AG20443 (cell line): ENCODE measurements around the gene PPP1R14C.
"Not testable (repeated sequence)": the region's sequence is repeated elsewhere in the genome, so short reads cannot be mapped to it uniquely, and the experiment has no call there.

ENCODE experiments used
- DNase-seq: peaks from one replicate; pipeline ENCODE4 v3.0.0; 2012; ENCODE audit warnings: low spot score, mixed read lengths

Gene PPP1R14C, protein sequence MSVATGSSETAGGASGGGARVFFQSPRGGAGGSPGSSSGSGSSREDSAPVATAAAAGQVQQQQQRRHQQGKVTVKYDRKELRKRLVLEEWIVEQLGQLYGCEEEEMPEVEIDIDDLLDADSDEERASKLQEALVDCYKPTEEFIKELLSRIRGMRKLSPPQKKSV

DNA sequence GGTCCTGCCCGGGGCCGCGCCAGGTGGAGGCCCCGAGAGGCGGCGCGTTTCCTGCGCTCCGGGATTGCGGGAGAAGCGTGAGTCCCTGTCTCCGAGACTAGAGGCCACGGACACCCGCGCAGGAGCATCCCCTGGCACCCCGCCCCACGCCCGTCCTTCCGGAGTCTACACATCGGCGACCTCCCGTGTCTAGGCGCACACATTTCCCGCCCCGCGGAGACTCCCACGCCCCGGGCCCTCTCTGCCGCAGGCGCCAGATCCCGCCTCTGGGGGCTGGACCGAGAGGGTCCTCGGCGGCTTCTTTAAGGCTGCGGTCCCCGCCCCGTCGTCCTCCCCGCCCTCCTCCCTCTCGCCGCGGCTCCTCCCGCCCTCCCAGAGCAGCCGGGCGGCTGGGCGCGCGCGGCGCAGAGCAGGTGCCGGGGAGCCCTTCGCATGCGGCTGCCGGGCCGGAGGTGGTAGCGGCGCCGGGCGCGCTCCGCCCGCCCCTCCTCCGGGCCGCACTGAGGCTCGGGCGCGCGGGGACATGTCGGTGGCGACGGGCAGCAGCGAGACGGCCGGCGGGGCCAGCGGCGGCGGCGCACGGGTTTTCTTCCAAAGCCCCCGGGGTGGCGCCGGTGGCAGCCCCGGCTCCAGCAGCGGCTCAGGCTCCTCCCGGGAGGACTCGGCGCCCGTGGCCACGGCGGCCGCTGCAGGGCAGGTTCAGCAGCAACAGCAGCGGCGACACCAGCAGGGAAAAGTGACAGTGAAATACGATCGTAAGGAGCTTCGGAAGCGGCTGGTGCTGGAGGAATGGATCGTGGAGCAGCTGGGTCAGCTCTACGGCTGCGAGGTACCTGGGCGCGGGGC lies at the start of gene PPP1R14C:
Gene PPP1R14C (plus strand): TSS at position 375 of the 846 bp plus-strand sequence. CDS start 149 bp downstream, at position 524.
- DNase-seq = peak; percentile 85

- DNase-seq = no peak
Measured at GRCh38 chr6:150093397-150093796, 49.4 kb upstream of the PPP1R14C start.

DNA sequence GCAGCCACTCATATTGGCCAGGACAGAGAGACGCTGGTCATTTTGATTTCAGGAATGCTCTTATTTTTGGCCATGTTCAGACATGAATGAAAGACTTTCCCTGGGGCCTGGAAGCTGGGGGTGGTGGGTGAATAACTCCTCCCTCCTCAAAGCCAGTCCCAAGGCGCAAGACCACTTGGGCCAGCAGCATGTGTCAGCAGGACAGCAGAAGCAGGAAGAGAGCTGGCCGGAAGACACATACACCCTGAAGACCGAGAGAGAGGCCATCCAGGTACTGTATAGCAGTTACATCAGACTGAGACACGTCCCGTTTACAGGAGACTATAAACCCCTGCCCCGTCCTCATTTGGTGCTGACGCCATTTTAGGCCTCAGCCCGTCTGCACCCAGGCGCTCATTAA lies 44.7 kb upstream of the PPP1R14C start:
- no peak for DNase-seq

DNA sequence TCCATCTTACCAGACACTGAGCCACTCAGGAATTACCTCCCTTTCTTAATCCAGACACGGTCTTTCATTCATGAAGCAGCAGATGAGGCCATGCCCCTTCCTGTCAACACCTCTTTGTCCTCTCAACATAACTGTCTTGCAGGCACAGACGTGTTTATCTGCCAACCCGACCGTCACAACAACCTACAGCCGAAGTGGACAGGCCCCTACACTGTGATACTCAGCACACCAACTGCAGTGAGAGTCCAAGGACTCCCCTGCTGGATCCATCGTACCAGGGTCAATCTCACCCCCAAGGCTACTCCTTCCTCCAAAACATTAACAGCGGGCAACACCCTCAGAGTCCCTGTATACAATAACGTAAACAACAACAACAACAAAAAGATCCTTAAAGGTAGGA lies 43.3 kb upstream of the PPP1R14C start:
- no peak for DNase-seq

- DNase-seq = no peak
Measured at GRCh38 chr6:150099953-150100352, 42.9 kb upstream of the PPP1R14C start.

DNA sequence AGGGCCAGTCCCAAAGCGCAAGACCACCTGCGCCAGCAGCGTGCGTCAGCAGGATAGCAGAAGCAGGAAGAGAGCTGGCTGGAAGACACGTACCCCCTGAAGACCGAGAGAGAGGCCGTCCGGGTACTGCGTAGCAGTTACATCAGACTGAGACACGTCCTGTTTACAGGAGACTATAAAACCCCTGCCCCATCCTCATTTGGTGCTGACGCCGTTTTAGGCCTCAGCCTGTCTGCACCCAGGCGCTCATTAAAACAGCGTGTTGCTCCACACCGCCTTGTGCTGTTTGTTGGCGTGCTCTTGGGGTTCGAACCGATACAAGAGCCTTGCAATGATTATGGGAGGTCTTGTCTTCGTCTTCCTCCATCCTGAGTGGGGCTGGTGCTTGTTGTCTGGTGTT lies 42.1 kb upstream of the PPP1R14C start:
- no peak for DNase-seq

GRCh38 chr6:150102750-150103270 lies 40.0 kb upstream of the PPP1R14C start:
- DNase-seq = no peak

GRCh38 chr6:150112233-150112632 lies 30.6 kb upstream of the PPP1R14C start:
- DNase-seq = no peak

DNA sequence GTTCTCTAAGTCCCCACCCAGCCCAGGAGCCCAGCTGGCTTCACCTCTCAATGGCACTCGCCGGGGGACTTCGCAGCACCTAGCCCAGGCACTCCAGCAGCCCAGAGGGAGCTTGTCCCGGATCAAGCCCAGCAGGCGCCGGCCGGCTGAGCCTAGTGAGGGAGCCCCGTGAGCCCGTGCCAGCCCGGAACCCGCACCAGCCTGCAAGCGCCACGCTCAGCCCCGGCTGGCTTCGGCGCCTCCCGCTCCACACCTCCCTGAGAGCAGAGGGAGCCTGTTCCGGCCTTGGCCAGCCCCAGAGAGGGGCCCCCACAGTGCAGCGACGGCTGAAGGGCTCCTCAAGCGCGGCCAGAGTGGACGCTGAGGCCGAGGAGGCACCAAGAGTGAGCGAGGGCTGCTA lies 27.1 kb upstream of the PPP1R14C start:
- DNase-seq = no peak

GRCh38 chr6:150116200-150116800 lies 26.5 kb upstream of the PPP1R14C start:
- no peak for DNase-seq

- DNase-seq = no peak
Measured at GRCh38 chr6:150118203-150118602, 24.6 kb upstream of the PPP1R14C start.

DNA sequence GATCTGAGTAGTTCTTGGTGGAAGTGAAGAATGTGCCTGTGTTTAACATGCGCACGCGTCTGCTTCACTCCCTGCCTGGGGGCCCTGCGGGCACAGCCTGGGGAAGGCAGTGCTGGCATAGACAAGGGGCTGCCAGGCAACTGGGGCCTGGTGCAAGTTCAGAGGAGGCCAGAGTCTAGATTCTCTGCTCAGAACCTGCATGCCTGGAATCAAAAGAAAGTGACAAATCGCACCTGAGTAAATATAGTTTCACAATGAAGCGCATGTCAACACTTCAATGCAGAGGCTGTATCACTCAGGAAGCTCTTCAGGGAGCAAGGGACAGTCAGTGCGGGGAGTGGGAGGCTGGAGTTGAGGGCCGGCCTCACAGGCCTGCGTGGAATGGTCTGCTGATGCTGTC lies 24.2 kb upstream of the PPP1R14C start:
- no peak for DNase-seq

- no peak for DNase-seq
Measured at GRCh38 chr6:150119173-150119572, 23.7 kb upstream of the PPP1R14C start.

DNA sequence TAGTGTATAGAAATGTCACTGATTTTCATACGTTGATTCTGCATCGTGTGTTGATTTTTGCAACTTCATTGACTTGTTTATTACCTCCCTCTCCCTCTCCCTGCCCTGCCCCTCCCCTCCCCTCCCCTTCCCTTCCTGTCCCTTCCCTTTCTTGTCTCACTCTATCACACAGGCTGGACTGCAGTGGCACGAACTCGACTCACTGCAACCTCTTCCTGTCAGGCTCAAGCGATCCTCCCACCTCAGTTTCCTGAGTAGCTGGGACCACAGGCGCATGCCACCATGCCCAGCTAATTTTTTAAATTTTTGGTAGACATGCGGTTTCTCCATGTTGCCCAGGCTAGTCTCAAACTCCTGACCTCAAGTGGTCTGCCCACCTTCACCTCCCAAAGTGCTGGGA lies 19.2 kb upstream of the PPP1R14C start:
- no peak for DNase-seq

GRCh38 chr6:150124235-150124634 lies 18.6 kb upstream of the PPP1R14C start:
- DNase-seq = no peak

GRCh38 chr6:150126641-150127291 lies 16.1 kb upstream of the PPP1R14C start:
- no peak for DNase-seq

- DNase-seq = no peak
Measured at GRCh38 chr6:150128425-150128824, 14.4 kb upstream of the PPP1R14C start.

DNA sequence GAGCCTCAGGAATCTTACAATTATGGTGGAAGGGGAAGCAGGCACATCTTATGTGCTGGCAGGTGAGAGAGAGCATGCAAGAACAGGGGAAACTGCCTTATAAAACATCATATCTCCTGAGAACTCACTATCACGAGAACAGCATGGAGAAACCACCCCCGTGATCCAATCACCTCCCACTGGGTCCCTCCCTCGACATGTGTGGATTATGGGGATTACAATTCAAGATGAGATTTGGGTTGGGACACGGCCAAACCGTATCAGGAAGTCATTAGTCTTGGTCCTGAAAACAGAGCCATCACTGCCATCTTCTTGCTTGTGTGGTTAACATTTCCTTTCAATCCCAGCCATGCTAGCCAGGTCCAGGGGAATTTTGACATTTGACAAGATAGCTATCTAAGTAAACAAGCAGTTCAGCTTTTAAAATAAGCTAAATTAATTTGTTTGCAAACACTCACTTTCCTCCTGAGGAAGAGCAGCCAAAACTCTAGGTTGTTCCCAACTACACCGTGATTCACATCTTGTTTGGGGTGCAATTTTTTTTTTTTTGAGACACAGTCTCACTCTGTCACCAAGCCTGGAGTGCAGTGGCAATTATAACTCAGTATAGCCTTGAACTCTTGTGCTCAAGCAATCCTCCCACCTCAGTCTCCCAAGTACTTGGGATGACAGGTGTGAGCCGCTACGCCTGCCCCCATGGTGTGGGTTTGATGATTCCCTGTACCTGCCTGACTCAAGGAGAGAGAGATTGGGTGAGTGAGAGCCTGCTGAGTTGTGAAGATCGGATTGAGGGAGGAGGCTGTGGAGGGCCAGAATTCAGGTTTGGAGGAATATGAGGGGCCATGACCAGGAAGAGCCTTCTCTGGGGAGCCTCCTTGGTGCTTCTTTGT lies 13.0 kb upstream of the PPP1R14C start:
- DNase-seq = no peak

- no peak for DNase-seq
Measured at GRCh38 chr6:150133686-150134085, 9.2 kb upstream of the PPP1R14C start.

DNA sequence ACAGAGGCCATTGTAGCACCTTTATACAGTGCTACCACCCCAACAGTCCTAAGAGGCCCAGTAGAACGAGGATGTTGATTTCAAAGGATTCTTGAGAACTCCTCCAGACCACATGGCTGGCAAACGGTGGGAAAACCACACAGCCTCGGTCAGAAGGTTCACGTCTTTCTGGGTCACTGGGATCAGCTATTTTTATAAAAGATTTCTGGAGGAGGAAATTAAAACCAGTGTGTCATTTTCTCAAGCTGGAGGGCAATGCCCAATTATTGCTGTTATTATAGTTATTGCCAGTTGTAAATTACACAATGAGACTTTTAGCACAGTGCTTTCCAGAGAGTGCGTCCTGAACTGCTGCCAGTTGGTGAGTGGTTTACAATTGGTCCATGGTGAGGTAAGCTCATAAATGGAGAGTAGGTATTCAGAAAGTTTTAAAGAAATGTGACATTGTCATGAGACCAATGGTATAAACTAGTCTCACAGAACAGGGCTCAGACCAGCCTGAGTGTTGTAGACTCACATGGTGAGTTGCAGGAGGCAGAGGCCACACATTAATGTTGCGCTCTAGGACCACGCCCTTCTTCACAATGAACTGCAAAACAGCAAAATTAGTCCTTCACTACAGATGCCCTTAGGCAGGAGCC lies 8.4 kb upstream of the PPP1R14C start:
- no peak for DNase-seq

GRCh38 chr6:150137711-150138110 lies 5.1 kb upstream of the PPP1R14C start:
- not testable (repeated sequence) for DNase-seq
